CD8-positive, alpha-beta memory T cell (primary cell): ENCODE results near the gene MDH2. TPM values are rescaled to one million over a fixed set of nuclear protein-coding genes. Genes with fewer than 3 reads are reported as not detected.
"Not testable (repeated sequence)": the region's sequence is repeated elsewhere in the genome, so short reads cannot be mapped to it uniquely, and the experiment has no call there.

Experiments
- CTCF ChIA-PET: fragments of 350-600 bp; sonication (Branson Sonifier 250); formaldehyde crosslinking; loops from one replicate; lab custom pipeline; 2021; ENCODE audit warnings: antibody characterized with exemption; lab: Charles Lee
- POLR2A ChIA-PET: fragments of 350-600 bp; sonication (Branson Sonifier 250); formaldehyde crosslinking; loops from one replicate; lab custom pipeline; 2021; ENCODE audit warnings: antibody characterized with exemption; lab: Charles Lee
- DNase-seq, 5 donors: peaks; one replicate each; pipeline versions ENCODE4 v3.0.0 to v3.0.0-alpha.2; 2020 to 2022; ENCODE audit warnings: mixed read lengths in 1 of 5
- H3K27ac ChIP-seq: one replicate; pipeline ENCODE4 v1.7.0; 2013; ENCODE audit warnings: low read depth, mild to moderate bottlenecking, low read length, moderate library complexity
- H3K27me3 ChIP-seq: 2 replicates; pipeline ENCODE4 v1.7.0; 2013; ENCODE audit warnings: low read length, mild to moderate bottlenecking; ENCODE audit not compliant: insufficient read depth, poor library complexity, severe bottlenecking
- H3K36me3 ChIP-seq: 2 replicates; pipeline ENCODE4 v1.7.0; 2013; ENCODE audit warnings: mild to moderate bottlenecking, low read length, moderate library complexity; ENCODE audit not compliant: insufficient read depth
- H3K4me1 ChIP-seq: 2 replicates; pipeline ENCODE4 v1.7.0; 2013; ENCODE audit warnings: mild to moderate bottlenecking, low read length, moderate library complexity; ENCODE audit not compliant: insufficient read depth
- H3K4me3 ChIP-seq: 2 replicates; pipeline ENCODE4 v1.7.0; 2013; ENCODE audit warnings: mild to moderate bottlenecking, low read length
- H3K9me3 ChIP-seq: 2 replicates; pipeline ENCODE4 v1.7.0; 2013; ENCODE audit warnings: mild to moderate bottlenecking, low read length
- H3K27ac Mint-ChIP-seq, 8 donors: one replicate each; pipeline ENCODE4 v1.8.0; 2020 to 2021; ENCODE audit warnings: mixed read lengths in 8 of 8, mild to moderate bottlenecking in 6 of 8, inconsistent platforms in 3 of 8, moderate library complexity in 3 of 8
- H3K27me3 Mint-ChIP-seq, 2 donors: one replicate each; pipeline ENCODE4 v1.8.0; 2020 to 2021; ENCODE audit warnings: mixed read lengths in 2 of 2, mild to moderate bottlenecking in 1 of 2, moderate library complexity in 1 of 2
- H3K36me3 Mint-ChIP-seq, 3 donors: one replicate each; pipeline ENCODE4 v1.8.0; 2020 to 2021; ENCODE audit warnings: mixed read lengths in 3 of 3, inconsistent platforms in 1 of 3, mild to moderate bottlenecking in 1 of 3
- H3K4me1 Mint-ChIP-seq, 3 donors: one replicate each; pipeline ENCODE4 v1.8.0; 2020 to 2021; ENCODE audit warnings: mixed read lengths in 3 of 3, inconsistent platforms in 1 of 3, mild to moderate bottlenecking in 1 of 3
- H3K4me3 Mint-ChIP-seq, 7 donors: one replicate each; pipeline ENCODE4 v1.8.0; 2020 to 2021; ENCODE audit warnings: mixed read lengths in 7 of 7, mild to moderate bottlenecking in 6 of 7, moderate library complexity in 4 of 7, inconsistent platforms in 2 of 7
- H3K9me3 Mint-ChIP-seq, 5 donors: one replicate each; pipeline ENCODE4 v1.8.0; 2020 to 2022; ENCODE audit warnings: mixed read lengths in 5 of 5, mild to moderate bottlenecking in 3 of 5, moderate library complexity in 2 of 5, inconsistent platforms in 1 of 5
- polyA plus RNA-seq: library from polyadenylated mRNA; unstranded; fragments of 300-500 nt; fragmentation: Illumina TruSeq; gene quantifications from one replicate; pipeline ENCODE4 v1.2.3, GENCODE V29; 2021
- total RNA-seq, 2 experiments: library from RNA; stranded (reverse); gene quantifications; one replicate each; pipeline ENCODE4 v1.2.3, GENCODE V29; 2021

MDH2 gene, protein sequence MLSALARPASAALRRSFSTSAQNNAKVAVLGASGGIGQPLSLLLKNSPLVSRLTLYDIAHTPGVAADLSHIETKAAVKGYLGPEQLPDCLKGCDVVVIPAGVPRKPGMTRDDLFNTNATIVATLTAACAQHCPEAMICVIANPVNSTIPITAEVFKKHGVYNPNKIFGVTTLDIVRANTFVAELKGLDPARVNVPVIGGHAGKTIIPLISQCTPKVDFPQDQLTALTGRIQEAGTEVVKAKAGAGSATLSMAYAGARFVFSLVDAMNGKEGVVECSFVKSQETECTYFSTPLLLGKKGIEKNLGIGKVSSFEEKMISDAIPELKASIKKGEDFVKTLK
- total RNA-seq = 100 to 1,000 TPM; 272 to 282 TPM
- polyA plus RNA-seq = 171 TPM

DNA sequence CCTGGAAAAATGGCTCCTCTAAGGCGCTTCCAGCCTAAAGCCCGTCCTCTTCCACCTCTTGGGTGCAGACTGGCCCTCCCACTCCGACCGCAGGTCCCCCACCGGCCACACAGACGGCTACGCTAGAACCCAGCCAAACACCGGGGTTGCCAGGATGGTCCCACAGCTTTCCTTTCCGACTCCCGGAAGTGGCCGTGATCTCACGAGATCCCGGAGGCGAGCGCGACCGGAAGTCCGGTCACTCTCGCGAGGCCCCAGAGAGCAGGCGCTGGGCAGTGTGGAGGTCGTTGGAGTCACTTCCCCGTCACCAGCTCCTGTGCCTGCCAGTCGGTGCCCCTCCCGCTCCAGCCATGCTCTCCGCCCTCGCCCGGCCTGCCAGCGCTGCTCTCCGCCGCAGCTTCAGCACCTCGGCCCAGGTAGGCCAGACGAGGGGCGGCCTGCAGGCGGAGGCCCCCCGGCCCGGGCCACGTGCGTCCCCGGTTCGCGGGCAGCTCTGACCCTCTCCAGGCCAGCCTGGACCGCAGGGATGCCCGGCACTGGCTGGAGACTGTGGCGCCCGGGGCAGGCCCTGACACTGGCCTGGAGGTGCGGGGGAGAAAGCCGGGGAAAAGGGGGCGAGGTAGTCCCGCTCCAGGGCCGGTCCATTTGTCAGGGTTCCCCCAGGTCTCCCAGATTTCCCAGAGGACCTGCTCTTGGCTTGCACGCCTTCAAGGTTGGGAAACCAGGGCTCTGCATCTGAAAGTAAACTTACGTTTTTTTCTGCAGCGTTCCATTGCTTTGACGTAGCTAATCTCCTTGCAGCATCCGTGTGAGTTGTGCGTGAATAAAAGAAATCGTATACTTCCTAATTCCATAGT is at the start of gene MDH2, which contains the start of gene STYXL1:
TSS of gene MDH2 (plus strand) at position 296 of the 857 bp plus-strand sequence. CDS start at position 351, 55 bp downstream.
TSS of gene STYXL1 (minus strand) at position 190 of the 857 bp plus-strand sequence. CDS start 17,477 bp downstream, outside the sequence.
- Mint-ChIP-seq H3K27me3 (no peaks in the 10 kb centered on the region), H3K36me3 (peaks cover 0 to 42% (median 9%) of the 10 kb centered on the region in 3 donors), H3K9me3 (no peaks in the 10 kb centered on the region), H3K4me3 (peak within 1 kb of the TSS; percentile 95 to 100 (median 99)), H3K4me1 (peaks cover 49 to 76% (median 58%) of the 10 kb centered on the region in 3 donors), H3K27ac (peak within 1 kb of the TSS; percentile 86 to 99 (median 98))
- Histone ChIP-seq H3K4me3 (peak within 1 kb of the TSS; percentile 100), H3K9me3 (no peaks in the 10 kb centered on the region), H3K36me3 (no peaks in the 10 kb centered on the region), H3K27ac (peak within 1 kb of the TSS; percentile 98), H3K27me3 (no peaks in the 10 kb centered on the region), H3K4me1 (peaks cover 20% of the 10 kb centered on the region)
- CTCF ChIA-PET = interaction anchor here (0.9 to 1.3 kb wide), 2 partner anchors 14 to 29 kb away, joined by 3 to 4 read pairs; no protein-coding TSS in a partner anchor
- POLR2A ChIA-PET = interaction anchor here (0.5 to 1.3 kb wide), 8 partner anchors 9 to 1439 kb away, joined by 3 to 8 read pairs (median 4); partner anchors contain the start of gene YWHAG
- peak; percentile 81 to 92 (median 85) for DNase-seq

DNA sequence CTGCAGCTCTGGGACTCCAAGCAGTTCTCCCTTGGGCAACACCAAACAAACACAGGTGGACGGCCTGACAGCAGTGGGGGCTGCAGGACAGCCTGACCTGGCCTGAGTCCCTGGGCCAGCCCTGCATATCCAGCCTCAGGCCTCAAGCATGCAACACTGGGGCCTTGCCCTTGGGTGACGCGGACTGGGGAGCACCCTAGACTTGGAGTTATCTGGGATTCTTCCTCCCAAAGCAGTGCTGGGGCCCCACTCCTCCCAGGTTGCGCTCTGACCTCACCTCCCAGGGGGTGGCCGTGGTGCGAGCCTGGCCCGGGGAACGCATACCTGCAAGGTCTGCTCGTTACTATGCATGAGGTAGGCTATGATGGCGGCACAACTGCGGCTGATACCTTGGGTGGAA is 47.3 kb upstream of the MDH2 start:
- CTCF ChIA-PET = no interaction called here
- DNase-seq = no peak
- no peaks in the 10 kb centered on the region for H3K9me3 ChIP-seq
- peaks cover 12 to 23% (median 16%) of the 10 kb centered on the region in 3 donors for H3K4me1 Mint-ChIP-seq
- H3K4me3 Mint-ChIP-seq = no peak overlapping the region
- no peaks in the 10 kb centered on the region for H3K9me3 Mint-ChIP-seq
- H3K27me3 Mint-ChIP-seq = no peaks in the 10 kb centered on the region
- no peaks in the 10 kb centered on the region for H3K36me3 ChIP-seq
- POLR2A ChIA-PET = no interaction called here
- H3K36me3 Mint-ChIP-seq = peaks cover 10 to 45% (median 14%) of the 10 kb centered on the region in 3 donors
- H3K27ac ChIP-seq = no peak overlapping the region
- no peak overlapping the region for H3K4me3 ChIP-seq
- no peaks in the 10 kb centered on the region for H3K27me3 ChIP-seq
- H3K4me1 ChIP-seq = no peaks in the 10 kb centered on the region
- H3K27ac Mint-ChIP-seq = no peak overlapping the region

DNA sequence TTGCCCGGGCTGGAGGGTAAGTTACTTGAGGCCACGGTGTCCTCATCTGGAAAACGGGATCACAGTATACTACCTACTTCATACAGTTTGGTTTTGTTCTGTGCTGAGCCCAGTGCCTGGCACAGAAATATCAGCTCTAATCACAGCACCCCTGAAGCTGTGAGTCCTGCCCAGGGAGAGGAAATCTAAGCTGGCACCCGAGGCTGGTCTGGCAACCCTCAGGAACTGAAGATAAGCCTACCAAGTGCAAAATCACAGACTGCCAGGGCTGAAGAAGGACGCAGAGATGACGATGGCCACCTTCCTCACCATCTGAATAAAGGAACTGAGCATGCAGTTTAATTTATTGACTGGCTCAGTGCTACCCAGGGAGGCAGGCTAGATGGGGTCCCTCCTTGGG is 45.8 kb upstream of the MDH2 start:
- CTCF ChIA-PET = interaction anchor here (1.3 kb wide), 1 partner anchor 18 kb away, joined by 4 read pairs; no protein-coding TSS in a partner anchor
- H3K4me1 Mint-ChIP-seq = peaks cover 6 to 17% (median 10%) of the 10 kb centered on the region in 3 donors

GRCh38 chr7:76002822-76003221 is 45.1 kb upstream of the MDH2 start:
- DNase-seq = no peak
- H3K4me1 ChIP-seq = no peaks in the 10 kb centered on the region
- Mint-ChIP-seq H3K4me1 (peaks cover 0 to 10% (median 8%) of the 10 kb centered on the region in 3 donors), H3K27ac (peak overlapping the region in 1 of 8 donors; percentile 82), H3K4me3 (no peak overlapping the region), H3K9me3 (no peaks in the 10 kb centered on the region), H3K27me3 (no peaks in the 10 kb centered on the region), H3K36me3 (peaks cover 9 to 37% (median 14%) of the 10 kb centered on the region in 3 donors)
- H3K9me3 ChIP-seq = no peaks in the 10 kb centered on the region
- ChIA-PET CTCF (interaction anchor here (1.3 kb wide), 1 partner anchor 17 kb away, joined by 4 read pairs; no protein-coding TSS in a partner anchor), POLR2A (no interaction called here)
- H3K27ac ChIP-seq = no peak overlapping the region
- H3K27me3 ChIP-seq = no peaks in the 10 kb centered on the region
- no peaks in the 10 kb centered on the region for H3K36me3 ChIP-seq
- no peak overlapping the region for H3K4me3 ChIP-seq

More for the DNA sequence above, 45.8 kb upstream of the MDH2 start:
- no peaks in the 10 kb centered on the region for H3K9me3 Mint-ChIP-seq
- Histone ChIP-seq H3K27me3 (no peaks in the 10 kb centered on the region), H3K36me3 (no peaks in the 10 kb centered on the region), H3K27ac (no peak overlapping the region), H3K4me1 (no peaks in the 10 kb centered on the region), H3K4me3 (no peak overlapping the region), H3K9me3 (no peaks in the 10 kb centered on the region)
- no peak for DNase-seq
- no peak overlapping the region for H3K27ac Mint-ChIP-seq
- H3K4me3 Mint-ChIP-seq = no peak overlapping the region
- peaks cover 9 to 39% (median 14%) of the 10 kb centered on the region in 3 donors for H3K36me3 Mint-ChIP-seq
- POLR2A ChIA-PET = no interaction called here
- H3K27me3 Mint-ChIP-seq = no peaks in the 10 kb centered on the region

- H3K4me1 Mint-ChIP-seq = peaks cover 3 to 15% (median 12%) of the 10 kb centered on the region in 3 donors
- Histone ChIP-seq H3K27ac (no peak overlapping the region), H3K4me3 (no peak overlapping the region), H3K36me3 (no peaks in the 10 kb centered on the region), H3K4me1 (peaks cover 3% of the 10 kb centered on the region), H3K27me3 (no peaks in the 10 kb centered on the region), H3K9me3 (no peaks in the 10 kb centered on the region)
- no peaks in the 10 kb centered on the region for H3K9me3 Mint-ChIP-seq
- H3K4me3 Mint-ChIP-seq = no peak overlapping the region
- ChIA-PET POLR2A (no interaction called here), CTCF (interaction anchor here (1.0 kb wide), 1 partner anchor 9 kb away, joined by 3 read pairs; the partner anchor contains the start of gene TMEM120A)
- DNase-seq = no peak
- peaks cover 9 to 37% (median 14%) of the 10 kb centered on the region in 3 donors for H3K36me3 Mint-ChIP-seq
- no peaks in the 10 kb centered on the region for H3K27me3 Mint-ChIP-seq
- H3K27ac Mint-ChIP-seq = no peak overlapping the region
Measured at GRCh38 chr7:76003351-76003750, 44.6 kb upstream of the MDH2 start.

GRCh38 chr7:76005004-76005403 is 42.9 kb upstream of the MDH2 start:
- H3K27me3 Mint-ChIP-seq, CTCF ChIA-PET, DNase-seq, H3K36me3 ChIP-seq, POLR2A ChIA-PET, H3K27me3 ChIP-seq, H3K9me3 Mint-ChIP-seq, H3K27ac ChIP-seq, H3K4me3 Mint-ChIP-seq, H3K9me3 ChIP-seq, H3K4me3 ChIP-seq: not testable (repeated sequence)
- H3K4me1 Mint-ChIP-seq = peaks cover 20 to 26% (median 21%) of the 10 kb centered on the region in 3 donors
- peak overlapping the region in 1 of 8 donors; percentile 26 for H3K27ac Mint-ChIP-seq
- H3K4me1 ChIP-seq = peaks cover 19% of the 10 kb centered on the region
- H3K36me3 Mint-ChIP-seq = peaks cover 6 to 32% (median 14%) of the 10 kb centered on the region in 3 donors

GRCh38 chr7:76008156-76008687 is 39.7 kb upstream of the MDH2 start:
- ChIA-PET POLR2A (no interaction called here), CTCF (interaction anchor here (0.9 to 1.9 kb wide), 3 partner anchors 12 to 141 kb away, joined by 3 to 6 read pairs (median 3); no protein-coding TSS in a partner anchor)
- Mint-ChIP-seq H3K27ac (peak overlapping the region in 7 of 8 donors; percentile 35 to 95 (median 82)), H3K9me3 (no peaks in the 10 kb centered on the region), H3K4me3 (peak overlapping the region in 6 of 7 donors; percentile 30 to 82 (median 72)), H3K36me3 (peaks cover 5 to 22% (median 11%) of the 10 kb centered on the region in 3 donors), H3K27me3 (peaks cover 0 to 1% of the 10 kb centered on the region in 2 donors), H3K4me1 (peaks cover 26 to 36% (median 33%) of the 10 kb centered on the region in 3 donors)
- no peak overlapping the region for H3K4me3 ChIP-seq
- H3K27ac ChIP-seq = no peak overlapping the region
- DNase-seq = peak in 2 of 5 donors; percentile 9 to 10
- peaks cover 28% of the 10 kb centered on the region for H3K4me1 ChIP-seq
- H3K9me3 ChIP-seq = no peaks in the 10 kb centered on the region
- H3K27me3 ChIP-seq = no peaks in the 10 kb centered on the region
- no peaks in the 10 kb centered on the region for H3K36me3 ChIP-seq
